GM19463 (cell line): ENCODE results near the gene SYT12.

Experiments used
- ATAC-seq: cut with Tn5 transposase; IDR thresholded peaks from one replicate; pipeline ENCODE4 v1.9.1; 2021; ENCODE audit warnings: mild to moderate bottlenecking, moderate library complexity; ENCODE audit not compliant: unreplicated experiment

Gene SYT12

DNA sequence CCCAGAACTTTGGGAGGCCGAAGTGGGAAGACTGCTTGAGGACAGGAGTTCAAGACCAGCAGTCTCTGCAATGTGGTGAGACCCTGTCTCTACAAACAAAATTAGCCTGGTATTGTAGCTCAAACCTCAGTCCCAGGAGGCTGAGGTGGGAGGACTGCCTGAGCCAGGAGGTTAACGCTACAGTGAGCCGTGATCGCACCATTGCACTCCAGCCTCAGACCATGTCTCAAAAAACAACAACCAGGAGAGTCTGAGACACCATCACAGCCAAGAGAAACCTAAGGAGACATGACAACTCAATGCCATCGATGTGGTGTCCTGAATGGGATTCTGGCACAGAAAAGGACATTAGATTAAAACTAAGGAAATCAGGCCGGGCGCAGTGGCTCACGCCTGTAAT is 67.8 kb downstream of the SYT12 start:
- ATAC-seq, result no peak

DNA sequence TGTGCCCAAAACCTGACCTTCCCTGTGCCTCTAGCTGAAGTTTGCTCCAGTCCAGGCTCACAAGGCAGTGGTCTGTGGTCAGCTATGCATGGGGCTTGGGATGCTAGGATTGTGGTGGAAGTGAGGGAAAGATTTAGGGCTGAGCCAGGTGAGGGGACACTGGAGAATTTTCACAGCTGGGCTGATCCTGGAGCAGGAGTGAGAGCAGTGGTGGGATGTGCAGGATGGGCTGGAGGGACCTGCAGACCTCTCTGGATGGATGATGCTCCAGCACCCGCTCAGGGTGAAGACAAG is 72.2 kb downstream of the SYT12 start:
- no peak for ATAC-seq

GRCh38 chr11:67098799-67099429 is 76.0 kb downstream of the SYT12 start:
- no peak for ATAC-seq

- no peak for ATAC-seq
Measured at GRCh38 chr11:67099831-67100324, 76.9 kb downstream of the SYT12 start.
